Germinal center (tissue), 1 donor: ENCODE results near the gene CD72.
A peak's percentile ranks its signal among the peaks of the same experiment; 100 is the strongest.
"Not testable (repeated sequence)": the region's sequence is repeated elsewhere in the genome, so short reads cannot be mapped to it uniquely, and the experiment has no call there.

Experiments used
- DNase-seq: peaks from one replicate; pipeline ENCODE4 v3.0.0; 2012; ENCODE audit warnings: mixed read lengths, low spot score

The CD72 gene

DNA sequence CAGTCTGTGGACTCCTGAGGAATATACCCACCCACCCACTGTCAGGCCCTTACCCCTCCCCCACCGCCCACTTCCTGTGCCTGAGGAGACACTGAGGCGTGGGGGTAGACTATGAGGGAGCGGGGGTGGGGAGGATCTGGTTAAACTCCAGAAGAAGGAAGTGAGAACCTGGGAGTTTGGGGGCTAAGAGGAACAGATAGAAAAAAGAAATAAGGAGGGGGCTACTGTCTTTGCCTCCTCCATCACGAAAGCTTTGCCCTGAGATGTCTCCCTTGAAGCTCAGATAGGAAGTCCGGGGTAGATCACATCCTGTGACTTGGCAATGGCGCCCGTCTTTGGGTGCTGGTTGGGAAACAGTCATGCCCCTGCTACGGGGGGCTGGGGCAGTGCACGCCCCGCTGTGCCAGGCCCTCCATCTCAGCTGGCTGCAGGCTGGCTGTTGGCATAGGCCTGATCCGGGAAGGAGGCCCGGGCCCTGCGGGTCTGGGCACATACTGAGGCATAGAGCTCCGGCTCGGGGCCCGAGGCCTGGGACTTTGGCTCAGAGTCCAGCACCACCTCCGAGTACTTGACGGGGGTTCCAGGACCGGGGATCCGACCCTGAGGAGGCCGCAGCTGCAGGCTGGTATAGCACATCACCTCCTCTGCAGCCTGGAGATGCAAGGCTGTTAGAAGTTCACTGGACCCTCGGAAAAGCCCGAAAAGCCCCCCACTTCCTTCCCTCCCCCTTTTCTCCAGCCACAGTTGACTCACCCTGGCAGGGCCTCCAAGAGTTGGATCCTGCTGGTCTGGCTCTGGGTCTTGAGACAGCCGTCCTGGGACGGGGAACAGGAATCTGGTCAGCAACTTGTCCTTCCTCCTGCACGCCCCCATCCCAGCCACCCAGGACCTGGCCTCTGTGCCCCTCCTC lies 31.5 kb upstream of the CD72 start:
- DNase-seq: peak; percentile 61

DNA sequence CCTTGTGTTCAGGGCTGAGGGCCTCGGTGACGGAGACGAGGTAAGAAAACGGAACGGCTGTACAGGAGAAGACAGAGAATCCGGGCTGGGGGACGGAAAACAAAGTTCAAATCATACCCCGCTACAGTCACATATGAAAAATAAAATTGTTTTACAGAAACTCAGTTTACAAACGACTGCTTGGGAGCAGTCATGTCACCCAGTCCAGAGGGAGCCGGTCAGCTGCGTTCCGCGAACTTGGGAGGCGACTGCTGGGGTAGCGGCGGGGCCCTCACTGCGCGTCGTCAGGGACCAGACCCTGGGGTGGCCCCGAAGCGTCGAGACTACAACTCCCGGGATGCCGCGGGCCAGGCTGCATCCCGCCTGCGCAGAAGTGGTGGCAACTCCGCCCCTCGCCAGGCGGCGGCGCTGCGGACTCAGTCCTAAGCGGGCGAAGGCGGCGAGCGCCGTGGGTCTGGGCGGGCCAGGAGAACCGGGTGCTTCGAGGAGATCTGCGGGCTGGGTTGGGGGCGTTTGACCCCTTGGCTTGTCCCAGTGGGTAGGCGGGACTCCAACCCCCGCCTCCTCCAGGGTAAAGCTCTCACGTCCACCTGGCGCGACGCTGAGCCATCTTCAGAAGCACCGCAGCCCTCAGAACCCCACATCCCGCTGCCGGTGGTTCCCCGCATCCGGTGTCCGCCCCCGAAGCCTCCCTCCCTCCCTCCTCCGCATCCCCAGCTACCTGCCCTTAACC lies 28.5 kb upstream of the CD72 start:
- peak; percentile 93 for DNase-seq

DNA sequence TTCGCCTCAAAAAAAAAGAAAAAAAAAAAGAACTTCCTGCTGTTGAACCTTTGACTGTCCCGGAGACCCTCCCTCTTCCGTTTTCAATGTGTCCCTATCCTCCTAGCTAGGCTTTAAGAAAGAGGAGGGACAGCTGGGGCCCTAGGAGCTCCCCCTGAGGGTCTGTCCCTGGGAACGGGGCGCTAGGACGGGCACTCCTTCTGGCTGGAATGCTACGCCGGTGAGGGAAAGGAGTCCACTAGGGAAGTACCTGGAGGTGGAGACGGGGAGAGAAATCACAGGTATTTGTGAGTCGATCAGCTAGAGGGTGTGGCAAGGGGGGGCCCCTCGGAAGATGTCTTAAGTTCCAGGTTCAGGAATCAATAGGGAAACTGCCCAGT lies 27.9 kb upstream of the CD72 start:
- no peak for DNase-seq

DNA sequence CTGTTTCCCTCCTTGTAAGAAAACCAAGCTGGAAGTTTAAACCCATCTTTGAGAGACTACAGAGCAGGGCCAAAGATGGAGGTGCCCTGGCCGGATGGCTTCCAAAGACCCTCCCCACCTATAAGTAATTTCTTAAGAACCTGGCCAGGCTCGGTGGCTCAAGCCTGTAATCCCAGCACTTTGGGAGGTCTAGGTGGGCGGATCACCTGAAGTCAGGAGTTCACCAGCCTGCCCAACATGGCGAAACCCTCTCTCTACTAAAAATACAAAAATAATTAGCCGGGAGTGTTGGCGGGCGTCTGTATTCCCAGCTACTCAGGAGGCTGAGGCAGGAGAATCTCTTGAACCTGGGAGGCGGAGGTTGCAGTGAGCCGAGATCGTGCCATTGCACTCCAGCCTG lies 27.5 kb upstream of the CD72 start:
- DNase-seq: not testable (repeated sequence)

DNA sequence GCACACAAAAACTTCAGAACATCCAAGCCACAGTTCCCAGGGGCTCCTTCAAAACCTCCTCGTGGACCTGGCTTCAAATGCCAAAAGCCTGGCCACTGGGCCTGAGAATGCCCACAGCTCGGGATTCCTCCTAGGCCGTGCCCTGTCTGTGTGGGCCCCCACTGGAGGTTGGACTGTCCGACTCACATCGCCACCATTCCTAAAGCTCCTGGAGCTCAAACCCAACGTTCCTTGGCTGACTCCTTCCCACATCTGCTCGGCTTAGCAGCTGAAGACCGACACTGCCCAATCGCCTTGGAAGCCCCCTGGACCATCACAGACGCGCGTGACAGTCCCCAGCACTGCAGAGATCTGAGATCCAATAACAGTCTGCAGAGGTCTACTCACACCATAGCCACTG lies 24.8 kb upstream of the CD72 start:
- DNase-seq: no peak

DNA sequence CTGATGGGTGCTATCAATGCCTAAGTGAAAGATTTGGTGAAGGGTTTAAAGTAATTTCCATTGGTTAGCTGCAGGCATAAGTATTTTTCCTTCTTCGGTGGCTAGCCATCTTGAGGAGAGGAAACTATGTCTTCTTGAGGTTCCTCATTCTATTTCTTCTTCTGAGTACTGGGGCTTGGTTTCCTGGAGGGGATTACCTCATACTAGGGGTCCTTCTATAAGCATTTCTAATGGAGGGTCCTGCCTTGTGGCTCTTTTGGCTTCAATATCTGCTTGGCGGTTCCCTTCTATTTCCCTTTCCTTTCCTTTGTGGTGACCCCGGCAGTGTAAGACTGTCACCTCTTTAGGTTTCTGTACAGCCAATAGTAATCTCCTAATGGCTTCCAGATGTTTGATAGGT lies 23.3 kb upstream of the CD72 start:
- not testable (repeated sequence) for DNase-seq

DNA sequence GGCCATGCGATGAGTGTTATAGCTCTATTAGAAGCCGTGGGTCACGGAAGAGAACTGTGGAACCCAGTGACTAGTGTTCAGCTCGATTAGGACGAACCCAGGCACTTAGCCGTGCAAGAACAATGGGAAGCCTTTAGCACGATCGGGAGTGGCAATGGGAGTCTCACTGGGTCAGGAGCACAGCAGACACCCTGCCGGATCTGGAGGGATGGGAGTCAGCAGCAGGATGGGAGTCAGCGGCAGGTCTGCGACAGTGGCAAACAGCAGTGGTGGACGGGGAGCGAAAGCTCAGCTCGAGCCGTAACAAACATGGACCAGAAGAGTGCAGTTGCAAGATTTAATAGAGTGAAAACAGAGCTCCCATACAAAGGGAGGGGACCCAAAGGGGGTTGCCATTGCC lies 22.2 kb upstream of the CD72 start:
- not testable (repeated sequence) for DNase-seq

DNA sequence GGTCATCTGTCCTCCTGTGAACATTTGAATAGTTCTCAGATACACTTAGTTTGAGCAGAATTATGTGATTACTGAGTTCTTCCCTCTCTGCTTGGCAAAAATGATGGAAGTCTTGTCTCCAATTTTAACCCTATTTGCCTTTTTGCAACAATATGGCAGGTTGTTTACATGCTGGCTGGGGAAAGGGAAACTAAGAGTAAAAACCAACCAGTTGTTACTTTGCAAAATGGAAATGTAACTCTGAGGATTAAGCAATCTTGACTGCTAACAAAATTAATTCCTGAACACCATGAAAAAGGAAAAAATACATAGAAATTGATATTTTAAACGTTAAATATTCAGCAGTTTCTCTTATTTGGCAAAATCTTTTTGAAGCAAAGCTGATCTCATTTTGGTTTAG lies 21.4 kb upstream of the CD72 start:
- no peak for DNase-seq

DNA sequence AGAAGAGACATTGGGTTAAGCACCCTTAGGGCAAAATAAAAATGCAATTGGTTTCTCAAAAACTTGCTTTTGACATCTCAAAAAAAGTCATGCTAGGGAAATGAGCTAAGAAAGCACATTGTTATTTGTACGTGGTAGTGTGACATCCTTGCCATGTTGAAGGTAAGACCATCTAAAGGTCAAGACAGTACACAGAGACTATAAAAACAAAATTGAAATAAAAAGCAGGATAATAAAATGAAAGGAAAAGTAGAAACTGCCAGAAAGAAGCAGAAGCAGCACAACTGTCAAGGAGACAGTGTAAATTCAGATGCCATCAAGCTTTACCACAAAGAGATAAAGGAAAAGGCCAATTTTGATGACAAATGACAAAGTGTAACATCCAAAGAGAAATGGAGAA lies 21.0 kb upstream of the CD72 start:
- not testable (repeated sequence) for DNase-seq

DNA sequence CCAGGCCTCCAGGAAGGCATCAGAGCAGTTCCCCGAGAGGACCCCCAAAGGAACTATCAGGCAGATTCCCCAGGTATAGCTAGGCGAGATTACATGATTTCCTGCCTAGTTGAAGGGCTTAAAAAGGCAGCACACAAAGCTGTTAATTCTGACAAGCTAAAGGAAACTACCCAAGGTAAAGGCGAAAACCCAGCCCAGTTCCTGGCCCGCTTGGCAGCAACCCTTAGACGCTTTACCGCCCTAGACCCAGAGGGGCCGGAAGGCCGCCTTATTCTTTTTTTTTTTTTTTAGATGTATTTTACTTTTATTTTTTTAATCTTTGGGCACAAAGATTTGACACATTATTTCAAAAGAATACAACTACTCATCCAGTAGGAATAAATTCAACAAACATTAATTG lies 20.5 kb upstream of the CD72 start:
- not testable (repeated sequence) for DNase-seq

DNA sequence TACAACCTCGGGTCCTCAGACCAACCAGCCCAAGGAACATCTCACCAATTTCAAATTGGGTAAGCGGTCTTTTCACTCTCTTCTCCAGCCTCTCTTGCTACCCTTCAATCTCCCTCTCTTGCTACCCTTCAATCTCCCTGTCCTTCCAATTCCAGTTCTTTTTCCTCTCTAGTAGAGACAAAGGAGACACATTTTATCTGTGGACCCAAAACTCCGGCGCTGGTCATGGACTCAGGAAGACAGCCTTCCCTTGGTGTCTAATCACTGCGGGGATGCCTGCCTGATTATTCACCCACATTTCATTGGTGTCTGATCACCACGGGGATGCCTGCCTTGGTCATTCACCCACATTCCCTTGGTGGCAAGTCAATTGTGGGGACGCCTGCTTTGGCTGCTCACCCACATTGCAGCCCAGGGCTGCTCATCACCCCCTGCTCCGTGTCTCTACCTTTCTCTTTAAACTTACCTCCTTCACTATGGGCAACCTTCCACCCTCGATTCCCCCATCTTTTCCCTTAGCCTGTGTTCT lies 19.3 kb upstream of the CD72 start:
- DNase-seq: not testable (repeated sequence)

DNA sequence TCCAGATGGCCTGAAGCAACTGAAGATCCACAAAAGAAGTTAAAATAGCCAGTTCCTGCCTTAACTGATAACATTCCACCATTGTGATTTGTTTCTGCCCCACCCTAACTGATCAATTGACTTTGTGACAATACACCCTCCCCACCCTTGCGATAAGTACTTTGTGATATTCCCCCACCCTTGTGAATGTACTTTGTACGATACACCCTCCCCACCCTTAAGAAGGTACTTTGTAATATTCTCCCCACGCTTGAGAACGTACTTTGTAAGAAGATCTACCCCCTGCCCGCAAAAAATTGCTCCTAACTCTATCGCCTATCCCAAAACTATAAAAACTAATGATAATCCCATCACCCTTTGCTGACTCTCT lies 18.6 kb upstream of the CD72 start:
- not testable (repeated sequence) for DNase-seq

DNA sequence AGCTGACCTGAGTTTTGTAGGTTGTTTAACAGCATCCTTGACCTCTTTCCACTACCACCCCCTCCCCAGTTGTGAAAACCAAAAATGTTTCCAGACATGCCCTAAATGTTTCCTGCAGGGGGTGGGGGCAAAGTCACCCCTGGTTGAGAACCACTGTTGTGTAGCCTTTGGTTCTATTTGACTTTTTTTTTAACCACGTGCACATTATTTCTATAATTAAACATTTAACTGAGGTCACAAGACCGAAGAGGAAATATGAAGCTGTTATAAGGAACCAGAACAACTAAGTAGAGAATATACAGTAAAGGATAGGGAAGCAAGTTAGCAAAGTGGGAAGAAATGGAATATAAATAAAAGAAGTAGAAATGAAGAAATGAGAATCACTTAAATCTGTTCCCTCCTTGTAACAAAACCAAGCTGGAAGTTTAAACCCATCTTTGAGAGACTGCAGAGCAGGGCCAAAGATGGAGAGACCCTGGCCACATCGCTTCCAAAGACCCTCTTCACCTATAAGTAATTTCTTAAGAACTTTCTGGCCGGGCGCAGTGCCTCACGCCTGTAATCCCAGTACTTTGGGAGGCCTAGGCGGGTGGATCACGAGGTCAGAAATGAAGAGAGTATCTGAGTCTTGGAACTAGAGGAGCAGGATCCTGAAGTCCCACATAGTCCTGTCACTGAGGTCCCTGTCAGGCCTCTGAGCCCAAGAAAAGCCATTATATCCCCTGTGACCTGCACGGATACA lies 18.1 kb upstream of the CD72 start:
- DNase-seq: no peak

DNA sequence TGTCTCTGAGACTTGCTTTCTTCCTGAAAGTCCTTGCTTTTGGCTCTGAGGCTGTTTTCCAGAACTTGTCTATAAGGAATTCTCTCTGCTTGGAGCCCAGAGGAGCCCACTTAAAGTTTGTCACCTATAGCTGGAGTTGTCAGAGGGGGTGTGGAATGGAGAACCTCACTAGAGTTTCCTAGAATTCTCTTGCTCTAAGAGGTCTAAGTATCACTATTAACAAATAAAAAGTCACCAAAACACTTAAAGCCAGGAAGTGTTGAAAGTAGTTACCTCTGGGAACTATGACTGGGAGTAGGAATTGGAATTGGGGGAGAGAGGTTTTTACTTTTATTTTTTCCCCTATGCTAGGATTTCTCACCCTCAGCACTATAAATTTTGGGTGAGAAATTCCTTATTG lies 17.5 kb upstream of the CD72 start:
- DNase-seq: no peak

DNA sequence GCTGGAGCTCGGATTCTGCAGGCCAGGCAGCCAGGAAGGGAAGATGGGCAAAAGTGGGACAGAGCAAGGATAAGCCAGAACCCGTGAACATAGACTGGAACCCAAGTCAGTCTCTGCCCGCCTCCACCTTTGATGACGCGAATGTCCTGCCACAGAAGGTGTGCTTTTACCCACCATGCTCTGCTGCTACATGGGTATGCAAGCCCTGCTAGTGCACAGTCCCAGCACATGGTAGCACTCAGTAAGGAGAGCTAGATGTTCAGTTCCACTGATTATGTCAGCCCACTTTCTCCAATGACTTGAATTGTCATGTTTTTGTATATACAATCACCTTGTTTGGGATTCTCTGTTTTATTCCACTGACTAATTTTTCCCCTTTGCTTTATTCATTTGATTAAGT lies 11.4 kb upstream of the CD72 start:
- DNase-seq: no peak

DNA sequence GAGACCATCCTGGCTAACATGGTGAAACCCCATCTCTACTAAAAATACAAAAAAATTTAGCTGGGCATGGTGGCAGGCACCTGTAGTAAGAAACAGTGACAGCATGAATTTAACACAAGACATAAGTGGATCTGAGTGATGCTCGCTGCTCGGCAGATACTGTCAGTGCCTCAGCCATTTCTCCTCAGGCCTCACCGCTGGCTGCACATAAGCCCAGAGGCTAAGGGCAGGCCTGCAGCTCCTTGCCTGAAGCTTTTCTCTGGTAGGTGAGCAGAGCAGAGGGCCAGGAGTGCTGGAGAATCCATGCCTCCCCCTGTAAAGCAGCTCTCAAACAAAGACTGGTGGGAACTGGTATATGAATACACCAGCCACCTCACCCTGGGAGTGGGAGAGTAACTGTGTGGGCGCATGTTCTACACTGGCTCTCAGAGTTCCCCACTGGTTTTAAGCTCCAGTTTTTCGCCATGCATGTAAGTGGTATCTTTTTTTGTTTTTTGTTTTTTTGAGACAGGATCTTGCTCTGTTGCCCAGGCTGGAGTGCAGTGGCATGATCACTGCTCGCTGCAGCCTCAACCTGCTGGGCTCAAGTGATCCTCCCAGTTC lies 10.3 kb upstream of the CD72 start:
- no peak for DNase-seq

DNA sequence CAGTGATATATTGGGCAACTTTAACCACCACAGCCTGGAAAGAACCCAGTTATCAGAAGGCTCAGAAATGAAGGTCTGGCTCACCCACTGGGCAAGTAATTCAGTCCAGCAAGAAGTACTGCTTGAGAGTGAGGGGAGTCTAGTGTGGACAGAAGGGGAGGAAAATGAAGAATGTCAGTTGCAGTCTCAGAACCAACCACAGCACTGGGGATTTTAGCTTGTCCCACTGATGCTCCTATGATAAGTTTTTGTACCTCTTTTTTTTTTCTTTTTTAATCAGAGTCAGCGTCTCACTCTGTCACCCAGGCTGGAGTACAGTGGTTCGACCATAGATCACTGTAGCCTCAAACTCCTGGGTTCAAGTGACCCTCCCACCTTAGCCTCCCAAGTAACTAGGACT lies 9.4 kb upstream of the CD72 start:
- no peak for DNase-seq

DNA sequence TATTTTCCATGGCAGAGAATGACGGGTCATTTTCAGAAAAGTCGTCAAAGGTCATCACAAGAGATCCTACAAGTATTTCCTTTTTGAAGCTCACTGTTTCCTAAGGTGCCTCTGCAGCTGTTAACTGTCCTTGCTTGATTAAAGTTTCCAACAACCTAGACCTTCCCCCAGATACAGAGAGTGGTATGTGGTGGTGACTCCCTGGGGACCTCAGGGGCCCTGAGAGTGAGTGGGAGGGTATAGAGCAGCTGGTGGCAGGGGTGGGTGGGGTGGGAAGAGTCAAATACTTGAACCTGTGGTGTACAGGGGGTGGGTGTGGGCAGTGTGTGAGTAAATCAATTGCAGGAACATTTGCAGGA lies 1.6 kb upstream of the CD72 start:
- DNase-seq: peak; percentile 73

DNA sequence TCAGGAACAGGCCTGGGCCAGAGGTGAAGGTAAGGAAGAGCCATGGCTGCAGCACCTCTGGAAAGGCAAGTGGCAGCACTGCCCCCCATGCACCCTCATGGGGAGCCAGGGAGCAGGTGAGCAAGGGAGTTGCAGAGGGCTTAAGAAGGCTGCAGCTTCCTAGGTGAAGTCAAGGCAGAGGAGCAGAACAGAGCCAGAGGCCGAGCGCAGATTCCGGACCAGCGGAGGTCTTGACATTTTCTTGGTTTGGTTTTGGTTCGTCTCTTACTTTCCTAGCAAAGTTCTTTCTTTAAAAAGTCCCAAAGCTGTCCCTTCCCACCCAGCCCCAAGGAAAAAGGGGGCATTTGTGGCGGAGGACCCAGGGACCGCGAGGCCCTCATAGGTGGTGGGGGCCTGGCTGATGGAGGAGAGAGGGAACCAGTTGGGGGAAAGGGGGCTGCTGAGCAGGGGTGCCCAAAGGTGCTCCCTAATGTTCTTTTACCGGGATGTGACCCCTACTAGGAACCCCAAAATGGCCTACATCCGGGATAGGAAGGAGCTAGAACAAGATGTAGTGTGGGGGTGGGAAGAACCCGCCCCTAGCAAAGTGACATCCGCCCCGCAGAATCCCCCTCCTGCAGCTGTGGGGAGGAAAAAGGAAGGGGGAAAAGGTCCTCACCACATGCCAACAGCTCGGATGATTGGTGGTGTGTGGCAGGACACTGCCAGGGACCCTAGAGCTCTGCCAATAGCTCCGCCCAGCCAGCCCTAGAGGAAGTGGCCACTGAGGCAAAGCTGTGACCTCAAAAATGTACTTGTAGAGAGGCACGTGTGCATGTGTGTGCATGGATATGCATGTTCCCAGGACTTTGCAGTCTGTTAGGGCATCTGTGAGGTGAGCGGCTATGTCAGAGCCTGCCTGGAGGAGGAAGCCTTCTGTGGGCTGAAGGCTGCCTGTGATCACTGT lies 914 bp upstream of the CD72 start:
- peak; percentile 88 for DNase-seq

DNA sequence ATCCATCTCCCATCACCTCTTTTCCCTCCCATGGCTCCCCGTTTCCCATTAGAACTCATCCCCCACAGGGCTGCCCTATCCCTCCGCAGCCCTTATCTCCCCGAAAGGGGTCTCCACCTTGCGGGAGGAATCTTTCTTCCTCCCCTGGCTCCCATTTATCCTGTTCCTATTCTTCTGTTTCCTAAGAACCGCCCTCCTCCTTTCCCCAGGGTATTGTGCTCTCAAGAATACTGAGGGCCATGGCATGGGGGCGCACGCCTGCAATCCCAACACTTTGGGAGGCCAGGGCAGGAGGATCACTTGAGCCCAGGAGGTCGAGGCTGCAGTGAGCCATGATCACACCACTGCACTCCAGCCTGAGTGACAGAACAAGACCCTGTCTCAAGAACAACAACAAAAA lies 665 bp downstream of the CD72 start:
- no peak for DNase-seq
